ENCODE data around the gene UGT1A4. TPM values are rescaled to one million over a fixed set of nuclear protein-coding genes. Genes with fewer than 3 reads are reported as not detected.
A peak's percentile ranks its signal among the peaks of the same experiment; 100 is the strongest.

The UGT1A4 gene
- total and polyA plus RNA-seq, 2 donors (not counting 3 experiments of a cell fraction or from before 2014, with no cell fraction given): not detected

GRCh38 chr2:233674995-233675394 is 43.5 kb upstream of the UGT1A4 start:
- intact Hi-C loops (cut with micrococcal nuclease): no loop called here
- Histone ChIP-seq H4K20me1 (replicated peaks; ENCODE audit: control insufficient read depth, extremely low read depth, insufficient read depth, low read length) (no peaks in the 10 kb centered on the region), H3K4me2 (ENCODE audit: insufficient read depth, low read length) (no peak overlapping the region), H3K27ac (ENCODE audit: insufficient read depth, low read depth, low read length) (no peak overlapping the region), H3K79me2 (ENCODE audit: control insufficient read depth, insufficient read depth, low read length) (no peaks in the 10 kb centered on the region), H3K27me3 (ENCODE audit: control insufficient read depth in 2 of 2, insufficient read depth in 2 of 2, low read length in 2 of 2) (no peaks in the 10 kb centered on the region), H3K4me3 (replicated peaks in 1 of 3; ENCODE audit: insufficient read depth in 1 of 3, low read depth in 1 of 3, low read length in 3 of 3) (no peak overlapping the region), H3K4me1 (ENCODE audit: control insufficient read depth, extremely low read depth, insufficient read depth, low read length) (no peaks in the 10 kb centered on the region), H3K36me3 (ENCODE audit: control insufficient read depth in 2 of 2, extremely low read depth in 1 of 2, insufficient read depth in 2 of 2, low read length in 2 of 2) (no peaks in the 10 kb centered on the region), H3K9me3 (replicated peaks; ENCODE audit: control insufficient read depth, insufficient read depth, low read length) (no peaks in the 10 kb centered on the region), H2AFZ (ENCODE audit: low read depth, low read length) (no peak overlapping the region), H3K9me1 (replicated peaks; ENCODE audit: control insufficient read depth, extremely low read depth, insufficient read depth, low read length) (no peaks in the 10 kb centered on the region), H3K9ac (replicated peaks; ENCODE audit: extremely low read depth, insufficient read depth, low read length) (no peak overlapping the region)
- TF ChIP-seq GATA2 (IDR thresholded peaks at IDR 0.05; ENCODE audit: insufficient read depth, insufficient read length, low read depth, low read length) (no peak), JUN (IDR thresholded peaks at IDR 0.05; ENCODE audit: borderline replicate concordance, insufficient read depth, insufficient read length, low read depth) (no peak), EZH2 (IDR thresholded peaks at IDR 0.05; ENCODE audit: borderline replicate concordance, low read depth, low read length, severe bottlenecking) (no peak), MAX (IDR thresholded peaks at IDR 0.05; ENCODE audit: insufficient read depth, insufficient read length) (no peak), POLR2AphosphoS5 (IDR thresholded peaks at IDR 0.05; ENCODE audit: insufficient read depth, low read depth, low read length) (no peak), MYC (IDR thresholded peaks at IDR 0.05; ENCODE audit: low read depth, low read length) (no peak), POLR2A (IDR thresholded peaks at IDR 0.05; ENCODE audit: low read depth, low read length) (no peak), CTCF (IDR thresholded peaks at IDR 0.05; ENCODE audit: extremely low read depth in 1 of 2, insufficient read depth in 1 of 2, low read depth in 1 of 2, low read length in 2 of 2) (no peak), FOS (IDR thresholded peaks at IDR 0.05; ENCODE audit: borderline replicate concordance, insufficient read depth, low read length) (no peak)
- BruUV-seq (replicated peaks): no TSS peak
- FAIRE-seq: peak; percentile 35
- ChIA-PET POLR2A (no interaction called here), CTCF (no interaction called here)
- DNase-seq (ENCODE audit: low read depth, low spot score): no peak
- dilution Hi-C loops (cut with MboI; ENCODE audit: extremely low pct_ligation_motif_present, low sequenced_read_pairs): no loop called here

Data from endothelial cell of umbilical vein (primary cell).